ENCODE measurements around the gene BCAS3.

DNA sequence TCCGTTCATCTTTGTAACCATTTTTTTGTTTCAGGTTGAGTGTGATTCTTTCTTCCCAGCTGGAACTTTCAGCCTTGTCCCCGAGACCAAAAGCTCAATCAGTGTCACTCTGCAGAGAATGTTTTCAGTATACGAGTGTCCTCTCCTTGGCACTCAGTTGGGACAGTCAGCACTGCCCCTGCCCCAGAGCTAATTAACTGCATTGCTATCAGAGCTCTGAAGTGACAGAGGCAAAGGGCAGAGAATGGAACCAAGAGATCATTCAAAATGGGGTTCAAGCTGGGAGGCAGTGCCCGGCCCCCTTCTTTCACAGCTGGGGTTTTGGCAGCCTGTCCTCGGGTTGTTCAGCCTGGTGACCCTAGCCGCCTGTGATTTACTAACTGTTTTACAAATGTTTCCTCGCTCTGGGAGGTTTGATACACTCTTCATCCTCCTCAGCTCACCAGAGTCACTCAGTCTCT, 526.0 kb downstream of the BCAS3 start:
- TF ChIP-seq, protein P1, sequence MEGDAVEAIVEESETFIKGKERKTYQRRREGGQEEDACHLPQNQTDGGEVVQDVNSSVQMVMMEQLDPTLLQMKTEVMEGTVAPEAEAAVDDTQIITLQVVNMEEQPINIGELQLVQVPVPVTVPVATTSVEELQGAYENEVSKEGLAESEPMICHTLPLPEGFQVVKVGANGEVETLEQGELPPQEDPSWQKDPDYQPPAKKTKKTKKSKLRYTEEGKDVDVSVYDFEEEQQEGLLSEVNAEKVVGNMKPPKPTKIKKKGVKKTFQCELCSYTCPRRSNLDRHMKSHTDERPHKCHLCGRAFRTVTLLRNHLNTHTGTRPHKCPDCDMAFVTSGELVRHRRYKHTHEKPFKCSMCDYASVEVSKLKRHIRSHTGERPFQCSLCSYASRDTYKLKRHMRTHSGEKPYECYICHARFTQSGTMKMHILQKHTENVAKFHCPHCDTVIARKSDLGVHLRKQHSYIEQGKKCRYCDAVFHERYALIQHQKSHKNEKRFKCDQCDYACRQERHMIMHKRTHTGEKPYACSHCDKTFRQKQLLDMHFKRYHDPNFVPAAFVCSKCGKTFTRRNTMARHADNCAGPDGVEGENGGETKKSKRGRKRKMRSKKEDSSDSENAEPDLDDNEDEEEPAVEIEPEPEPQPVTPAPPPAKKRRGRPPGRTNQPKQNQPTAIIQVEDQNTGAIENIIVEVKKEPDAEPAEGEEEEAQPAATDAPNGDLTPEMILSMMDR (IDR thresholded peaks at IDR 0.05) = no peak
- TF ChIP-seq EP300 (IDR thresholded peaks at IDR 0.05) (no peak), POLR2AphosphoS5 (IDR thresholded peaks at IDR 0.05) (no peak)
